HG02981 (cell line): ENCODE results near the gene SFMBT2.
"Not testable (repeated sequence)": the region's sequence is repeated elsewhere in the genome, so short reads cannot be mapped to it uniquely, and the experiment has no call there.

Experiments used
- ATAC-seq: cut with Tn5 transposase; IDR thresholded peaks from one replicate; pipeline ENCODE4 v1.9.1; 2021; ENCODE audit warnings: mild to moderate bottlenecking, moderate library complexity; ENCODE audit not compliant: unreplicated experiment

The SFMBT2 gene

DNA sequence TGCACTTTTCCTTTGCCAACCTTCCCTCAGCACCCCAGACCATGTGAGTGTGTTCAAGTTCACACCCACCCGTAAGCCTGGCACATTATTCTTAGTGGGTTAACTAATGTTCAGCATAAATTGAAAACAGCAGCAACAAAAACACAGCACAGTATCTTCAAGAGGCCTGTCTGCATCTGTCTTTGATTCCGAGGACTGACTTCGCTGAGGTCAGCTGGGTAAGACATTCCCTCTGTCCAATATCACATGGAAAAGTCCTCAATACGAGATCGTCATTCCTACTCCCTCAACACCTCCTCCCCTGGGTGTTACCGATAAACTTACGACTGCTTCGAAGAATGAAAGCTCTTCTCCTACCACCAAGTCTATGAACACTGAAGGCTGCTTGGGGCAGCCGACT is 218.8 kb downstream of the SFMBT2 start:
- ATAC-seq, result no peak

GRCh38 chr10:7190772-7191171 is 220.1 kb downstream of the SFMBT2 start:
- ATAC-seq, result not testable (repeated sequence)

- no peak for ATAC-seq
Observed at GRCh38 chr10:7189909-7190308, 220.9 kb downstream of the SFMBT2 start.

- ATAC-seq, result no peak
Observed at GRCh38 chr10:7188456-7189050, 222.3 kb downstream of the SFMBT2 start.

GRCh38 chr10:7186387-7187018 is 224.3 kb downstream of the SFMBT2 start:
- no peak for ATAC-seq

DNA sequence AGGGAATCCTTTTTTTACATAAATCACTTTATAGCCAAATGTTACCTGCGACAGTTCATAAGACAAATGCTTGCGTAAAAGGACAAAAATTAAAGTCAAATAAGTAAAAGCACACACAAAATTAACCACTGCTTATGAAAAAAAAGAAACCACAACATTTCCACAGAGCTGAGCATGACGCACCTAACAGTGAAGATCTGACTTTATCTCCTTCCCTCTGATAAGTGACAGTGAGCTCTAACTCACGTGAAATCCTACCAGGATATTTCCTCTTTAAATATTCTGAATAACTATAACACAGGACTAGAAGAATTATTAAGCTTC is 225.5 kb downstream of the SFMBT2 start:
- no peak for ATAC-seq

DNA sequence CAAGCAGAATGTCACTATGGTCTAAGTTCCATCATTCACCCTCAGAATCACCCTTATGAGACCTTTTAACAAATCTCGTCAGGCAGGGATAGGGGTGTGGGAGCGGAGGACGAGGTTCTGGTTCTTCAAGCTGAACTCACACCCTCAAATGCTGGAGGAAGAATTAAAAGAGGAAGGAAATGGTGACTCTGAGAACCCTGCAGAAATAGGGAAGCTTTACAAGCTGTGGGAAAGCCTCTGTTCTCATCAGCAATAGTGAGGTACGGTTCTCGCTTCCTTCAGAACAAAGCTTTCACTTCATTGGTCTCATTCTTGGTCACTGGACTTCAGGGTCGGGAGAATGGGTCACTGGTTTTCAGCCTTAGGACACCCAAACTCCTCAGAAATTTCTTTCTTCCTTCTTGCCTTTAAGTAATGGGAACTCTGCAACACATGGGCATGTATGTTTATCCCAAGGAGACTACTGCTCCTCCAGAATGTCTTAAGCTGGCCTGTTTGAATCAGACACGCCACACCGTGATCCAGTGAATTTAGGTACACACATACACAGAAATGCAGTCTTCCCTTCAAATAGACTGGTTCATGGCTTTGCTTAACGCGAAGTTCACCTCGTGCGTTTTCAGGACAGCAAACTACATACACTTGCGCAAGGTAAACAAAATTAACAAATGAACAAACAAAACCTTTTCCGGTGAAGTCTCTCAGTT is 226.0 kb downstream of the SFMBT2 start:
- ATAC-seq, result peak; percentile 69

DNA sequence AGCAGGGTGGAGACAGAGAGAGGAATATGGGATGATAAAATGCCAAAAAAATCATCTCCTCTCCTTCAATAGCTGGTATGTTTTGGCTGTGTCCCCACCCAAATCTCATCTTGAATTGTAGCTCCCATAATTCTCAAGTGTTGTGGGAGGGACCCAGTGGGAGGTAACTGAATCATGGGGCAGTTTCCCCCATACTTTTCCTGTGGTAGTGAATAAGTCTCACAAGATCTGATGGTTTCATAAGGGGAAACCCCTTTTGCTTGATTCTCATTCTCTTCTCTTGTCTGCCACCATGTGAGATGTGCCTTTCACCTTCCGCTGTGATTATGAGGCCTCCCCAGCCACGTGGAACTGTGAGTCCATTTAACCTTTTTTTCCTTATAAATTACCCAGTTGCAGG is 226.7 kb downstream of the SFMBT2 start:
- not testable (repeated sequence) for ATAC-seq

GRCh38 chr10:7182327-7182726 is 228.5 kb downstream of the SFMBT2 start:
- ATAC-seq, result not testable (repeated sequence)

- ATAC-seq, result no peak
Observed at GRCh38 chr10:7181420-7181819, 229.4 kb downstream of the SFMBT2 start.

GRCh38 chr10:7179536-7179935 is 231.3 kb downstream of the SFMBT2 start:
- ATAC-seq, result no peak

DNA sequence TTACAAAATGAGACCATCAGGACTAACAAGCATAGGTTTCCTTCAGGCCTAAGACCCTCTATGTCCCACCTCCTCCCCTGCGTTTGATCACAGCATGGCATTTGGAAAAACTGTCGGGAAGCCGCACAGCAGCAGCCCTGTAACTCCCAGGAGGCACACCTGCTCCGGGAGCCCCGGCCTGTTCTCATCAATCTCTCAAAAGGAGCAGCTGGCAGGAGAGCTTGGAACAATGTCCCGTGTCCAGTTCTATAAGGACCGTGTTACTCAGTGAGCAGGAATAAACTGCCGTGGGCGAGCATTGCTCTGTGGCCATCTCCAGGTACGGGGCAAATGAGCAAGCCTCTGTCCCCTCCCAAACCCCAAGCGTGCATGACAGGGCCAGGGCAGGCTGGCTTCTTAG is 236.9 kb downstream of the SFMBT2 start:
- ATAC-seq, result no peak

GRCh38 chr10:7171825-7172224 is 239.0 kb downstream of the SFMBT2 start:
- no peak for ATAC-seq

GRCh38 chr10:7170626-7171322 is 240.1 kb downstream of the SFMBT2 start:
- no peak for ATAC-seq

DNA sequence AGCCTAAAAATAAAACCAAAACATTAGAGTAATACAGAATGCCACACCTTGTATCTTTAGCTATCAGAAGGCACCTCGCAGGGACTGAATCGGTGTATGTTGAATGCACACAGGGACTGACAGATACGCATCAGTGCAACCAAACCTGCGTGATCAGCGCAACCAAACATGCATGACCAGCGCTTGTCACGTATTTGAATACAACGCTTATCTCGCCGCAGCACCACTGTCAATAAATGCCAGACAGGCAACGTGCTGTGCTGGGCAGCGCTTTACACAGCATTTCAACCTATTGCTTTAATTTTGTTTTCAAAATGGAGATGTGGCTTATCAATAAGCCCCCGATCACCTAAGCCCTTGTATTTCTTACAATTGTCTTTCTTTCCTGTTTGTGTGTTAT is 242.4 kb downstream of the SFMBT2 start:
- ATAC-seq, result no peak

DNA sequence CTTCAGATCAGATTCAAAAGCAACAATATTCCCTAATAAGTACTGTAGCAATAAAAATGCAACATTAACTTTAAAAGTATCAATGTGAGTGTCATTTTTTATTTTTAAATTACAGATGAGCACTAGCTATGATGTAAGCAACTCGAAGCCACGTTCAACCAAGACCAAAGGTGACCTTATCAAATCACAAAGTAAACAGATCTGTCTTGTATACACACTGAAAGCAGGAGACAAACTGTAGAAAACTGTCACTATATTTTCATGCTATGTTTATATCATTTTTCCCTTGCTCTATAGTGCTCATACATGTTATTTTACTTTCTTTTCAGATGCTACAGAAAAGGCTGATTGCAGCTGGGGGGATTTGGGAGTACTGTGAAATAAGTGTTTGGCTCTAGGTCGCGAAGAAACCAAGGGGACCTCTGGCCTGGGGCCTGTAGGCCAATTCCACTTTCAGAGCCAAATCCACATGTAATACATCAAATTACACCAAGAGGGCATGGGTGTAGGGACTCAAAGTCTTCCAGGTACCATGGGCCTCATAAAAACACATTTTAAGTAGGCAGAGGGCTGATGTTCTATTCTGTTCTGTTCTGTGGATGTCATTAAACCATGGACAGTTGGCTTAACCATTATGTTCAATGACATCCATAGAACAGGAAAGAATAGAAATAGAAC is 245.2 kb downstream of the SFMBT2 start:
- no peak for ATAC-seq

DNA sequence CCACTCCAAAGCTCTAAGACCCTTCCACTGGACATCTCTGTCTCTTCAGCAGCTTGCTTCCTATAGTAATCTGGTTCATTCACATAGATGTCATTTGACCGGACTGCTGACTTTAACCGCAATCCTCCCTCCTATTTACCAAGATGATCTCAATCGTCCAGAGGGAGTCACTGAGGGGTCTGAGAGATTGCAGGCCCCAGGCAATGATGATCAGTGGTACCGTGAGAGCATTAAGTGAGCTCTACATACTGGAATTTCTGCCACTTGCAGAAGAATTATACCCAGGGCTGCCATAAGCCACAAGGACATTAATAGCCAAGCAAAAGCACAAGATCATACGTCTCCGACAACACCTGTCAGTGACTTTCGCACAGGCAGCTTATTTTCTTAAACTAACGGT is 245.9 kb downstream of the SFMBT2 start:
- ATAC-seq, result no peak

GRCh38 chr10:7162331-7162730 is 248.5 kb downstream of the SFMBT2 start:
- ATAC-seq, result no peak

- no peak for ATAC-seq
Observed at GRCh38 chr10:7161484-7162250, 249.2 kb downstream of the SFMBT2 start.

DNA sequence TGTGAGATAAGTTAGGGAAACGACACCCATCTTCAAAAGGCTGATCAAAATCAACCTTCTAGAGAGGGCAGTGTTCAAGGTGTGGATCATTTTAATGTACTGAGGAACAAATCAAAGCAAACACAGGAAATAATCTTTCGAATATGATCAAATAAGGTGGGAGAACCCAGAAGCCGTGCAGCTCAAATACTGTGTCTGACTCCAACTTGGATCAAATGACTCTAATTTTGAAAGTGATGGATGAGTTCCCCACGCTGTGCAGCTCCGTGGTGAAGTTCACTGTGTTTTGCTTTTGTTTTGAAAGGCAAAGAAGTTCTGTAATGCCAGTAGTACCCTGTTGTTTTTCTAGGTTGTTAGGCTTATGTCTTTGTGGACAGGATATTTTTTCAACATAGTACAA is 250.9 kb downstream of the SFMBT2 start:
- ATAC-seq, result no peak

DNA sequence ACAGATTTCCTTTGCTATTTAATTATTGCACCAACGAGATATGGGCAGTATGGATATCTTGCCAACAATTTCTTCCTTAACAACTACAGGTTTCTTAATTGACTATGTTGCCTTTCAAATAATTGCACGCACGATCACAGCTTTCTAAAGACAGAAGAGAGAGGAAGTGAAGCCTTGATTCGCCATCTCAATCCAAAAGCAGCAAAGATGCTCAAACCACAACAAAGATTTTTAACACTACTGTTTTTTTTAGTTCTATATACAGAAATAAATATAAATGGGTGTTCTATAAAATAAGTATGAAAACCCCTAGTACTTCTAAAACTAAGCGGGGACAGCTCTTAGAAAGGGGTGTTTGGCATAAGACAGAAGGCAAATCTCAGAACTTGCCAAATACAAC is 251.3 kb downstream of the SFMBT2 start:
- no peak for ATAC-seq
